ENCODE results near the gene ATP23.

ATP23 gene

GRCh38 chr12:57996520-57996919 is 55.2 kb downstream of the ATP23 start:
- in situ Hi-C loops (cut with HindIII; ENCODE audit: low pct_unique_long_range_greater_than_20kb, low sequenced_read_pairs): no loop called here
- no peak for DNase-seq (ENCODE audit: low read depth in 1 of 2, low spot score in 1 of 2)
- no peak for TF ChIP-seq JUND (IDR thresholded peaks at IDR 0.05; ENCODE audit: low read depth)

GRCh38 chr12:57998251-57998650 is 56.9 kb downstream of the ATP23 start:
- TF ChIP-seq JUND (IDR thresholded peaks at IDR 0.05; ENCODE audit: low read depth): no peak
- in situ Hi-C loops (cut with HindIII; ENCODE audit: low pct_unique_long_range_greater_than_20kb, low sequenced_read_pairs): no loop called here
- no peak for DNase-seq (ENCODE audit: low read depth in 1 of 2, low spot score in 1 of 2)

GRCh38 chr12:58000499-58000898 is 59.1 kb downstream of the ATP23 start:
- DNase-seq (ENCODE audit: low read depth in 1 of 2, low spot score in 1 of 2): no peak
- TF ChIP-seq JUND (IDR thresholded peaks at IDR 0.05; ENCODE audit: low read depth): no peak
- in situ Hi-C loops (cut with HindIII; ENCODE audit: low pct_unique_long_range_greater_than_20kb, low sequenced_read_pairs): no loop called here

GRCh38 chr12:58007875-58008274 is 66.5 kb downstream of the ATP23 start:
- in situ Hi-C loops (cut with HindIII; ENCODE audit: low pct_unique_long_range_greater_than_20kb, low sequenced_read_pairs): no loop called here
- no peak for TF ChIP-seq JUND (IDR thresholded peaks at IDR 0.05; ENCODE audit: low read depth)
- DNase-seq (ENCODE audit: low read depth in 1 of 2, low spot score in 1 of 2): no peak

GRCh38 chr12:58008634-58009033 is 67.3 kb downstream of the ATP23 start:
- DNase-seq (ENCODE audit: low read depth in 1 of 2, low spot score in 1 of 2): no peak
- TF ChIP-seq JUND (IDR thresholded peaks at IDR 0.05; ENCODE audit: low read depth): no peak
- in situ Hi-C loops (cut with HindIII; ENCODE audit: low pct_unique_long_range_greater_than_20kb, low sequenced_read_pairs): no loop called here
